ENCODE data around the gene TBC1D4.
"Not testable (repeated sequence)": the region's sequence is repeated elsewhere in the genome, so short reads cannot be mapped to it uniquely, and the experiment has no call there.

TBC1D4 gene

GRCh38 chr13:75324413-75324940 is 157.5 kb downstream of the TBC1D4 start:
- DNase-seq (ENCODE audit: low read depth): no peak

DNA sequence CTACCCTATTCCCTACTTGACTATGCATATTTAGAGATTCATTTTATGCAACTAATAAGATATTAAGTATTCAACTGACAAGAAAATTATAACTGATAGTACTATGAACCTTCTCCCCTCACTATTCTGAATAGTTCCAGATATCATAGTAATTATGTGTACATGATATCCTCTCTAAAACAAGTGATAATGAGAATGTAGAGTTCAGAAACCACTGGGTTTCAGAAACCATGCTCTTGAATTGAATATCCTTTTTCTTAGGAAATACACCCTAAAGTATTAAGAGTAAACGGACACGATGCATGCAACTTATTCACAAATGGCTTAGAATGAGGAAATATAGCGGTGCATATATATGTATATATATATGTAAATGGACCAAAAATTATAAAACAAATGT is 160.9 kb downstream of the TBC1D4 start:
- DNase-seq (ENCODE audit: low read depth): no peak

DNA sequence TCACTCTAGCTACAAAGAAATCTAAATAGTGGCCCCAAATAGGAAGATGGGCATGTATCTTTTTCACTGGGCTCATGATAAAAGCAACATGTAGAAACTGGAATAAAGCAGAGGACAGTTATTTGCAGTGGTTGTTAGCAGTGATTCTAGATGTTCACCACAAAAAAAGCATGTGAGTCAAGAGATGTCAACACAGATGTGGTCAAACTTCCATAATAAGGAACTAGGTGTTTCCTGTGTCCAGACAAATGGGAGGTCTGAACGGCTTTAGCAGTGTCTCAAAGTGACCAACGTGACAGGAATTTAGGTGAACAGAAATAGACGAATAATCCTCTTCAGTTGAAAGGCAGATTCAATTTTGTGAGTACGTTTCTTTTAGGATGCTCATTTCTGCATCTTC is 162.7 kb downstream of the TBC1D4 start:
- no peak for DNase-seq (ENCODE audit: low read depth)

DNA sequence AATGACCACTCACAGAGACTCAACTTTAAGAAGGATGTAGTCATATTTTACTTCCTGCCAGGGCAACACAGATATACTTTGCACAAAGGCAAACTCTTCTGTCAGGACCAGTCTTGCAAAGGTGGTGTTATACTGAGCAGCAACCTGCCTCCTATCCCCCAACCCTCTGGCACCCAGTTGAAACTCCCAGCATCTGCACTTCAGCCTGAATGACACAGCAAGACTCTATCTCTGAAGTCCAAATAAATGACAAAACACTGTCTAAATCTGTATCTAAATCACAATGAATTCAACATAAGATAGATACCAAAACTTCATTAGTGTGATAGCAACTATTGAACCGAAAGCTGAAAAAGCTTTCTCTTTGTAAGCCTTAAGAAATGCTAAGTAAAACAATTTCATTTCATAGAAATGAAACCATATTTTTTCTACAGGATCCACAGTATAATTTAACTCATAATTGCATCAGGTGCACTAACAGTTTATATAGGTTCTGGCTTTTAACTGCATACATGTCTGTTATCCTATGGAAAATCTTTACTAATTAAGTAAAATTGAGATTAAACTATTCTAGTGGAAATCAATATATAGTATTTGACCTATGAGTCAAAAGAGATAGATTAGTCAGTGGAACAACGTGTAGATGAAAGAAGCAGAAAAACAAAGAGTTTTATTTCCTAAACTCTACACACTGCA is 163.7 kb downstream of the TBC1D4 start:
- no peak for DNase-seq (ENCODE audit: low read depth)

DNA sequence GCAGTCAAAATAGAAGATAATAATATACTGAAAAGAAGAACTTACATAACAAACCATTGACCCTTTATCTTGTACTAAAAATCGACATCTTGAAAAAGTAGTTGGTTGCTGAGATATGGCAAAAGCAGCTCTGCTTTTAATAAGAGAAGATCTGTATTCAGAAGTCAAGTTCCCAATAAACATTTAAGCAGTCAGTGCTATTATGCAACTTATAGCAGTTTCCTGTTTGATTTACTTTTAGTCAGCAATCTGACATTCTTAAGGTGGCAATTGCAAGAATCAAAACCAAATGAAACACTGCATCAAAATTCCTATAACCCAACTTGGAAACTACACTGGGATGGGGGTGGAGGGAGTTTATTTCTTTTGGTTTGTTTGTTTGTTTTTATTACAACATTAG is 165.5 kb downstream of the TBC1D4 start:
- DNase-seq (ENCODE audit: low read depth): no peak

- no peak for DNase-seq (ENCODE audit: low read depth)
Measured at GRCh38 chr13:75312884-75313520, 169.0 kb downstream of the TBC1D4 start.

DNA sequence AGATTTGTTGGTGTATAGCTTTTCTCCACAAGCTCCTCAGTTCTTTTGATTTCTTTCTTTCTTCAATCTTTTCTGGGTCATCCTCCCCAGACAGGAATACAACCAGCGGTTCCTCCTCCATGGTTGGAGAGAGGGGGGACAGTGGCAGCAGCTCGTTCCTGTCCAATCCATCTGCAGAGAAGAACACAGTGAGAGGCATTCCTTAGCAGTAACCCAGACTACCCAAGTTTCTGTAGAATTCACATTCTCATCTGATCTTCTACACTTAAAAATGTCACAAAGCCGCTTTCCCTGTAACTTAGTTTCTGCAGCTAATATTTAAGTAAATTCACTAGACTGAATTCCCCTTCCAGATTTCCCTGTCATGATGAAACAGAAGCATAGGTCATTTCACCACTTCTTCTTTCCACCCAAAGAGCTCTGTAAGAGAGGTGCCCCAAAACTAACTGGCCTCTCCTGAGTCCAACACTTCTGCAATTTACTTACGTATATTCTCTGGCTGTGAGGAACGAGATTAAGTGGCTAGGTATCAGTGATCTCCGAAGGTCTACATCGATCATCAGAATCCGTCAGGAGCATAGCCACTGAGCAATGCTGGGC is 171.9 kb downstream of the TBC1D4 start:
- no peak for DNase-seq (ENCODE audit: low read depth)

- DNase-seq (ENCODE audit: low read depth): no peak
Measured at GRCh38 chr13:75308222-75308621, 173.7 kb downstream of the TBC1D4 start.

DNA sequence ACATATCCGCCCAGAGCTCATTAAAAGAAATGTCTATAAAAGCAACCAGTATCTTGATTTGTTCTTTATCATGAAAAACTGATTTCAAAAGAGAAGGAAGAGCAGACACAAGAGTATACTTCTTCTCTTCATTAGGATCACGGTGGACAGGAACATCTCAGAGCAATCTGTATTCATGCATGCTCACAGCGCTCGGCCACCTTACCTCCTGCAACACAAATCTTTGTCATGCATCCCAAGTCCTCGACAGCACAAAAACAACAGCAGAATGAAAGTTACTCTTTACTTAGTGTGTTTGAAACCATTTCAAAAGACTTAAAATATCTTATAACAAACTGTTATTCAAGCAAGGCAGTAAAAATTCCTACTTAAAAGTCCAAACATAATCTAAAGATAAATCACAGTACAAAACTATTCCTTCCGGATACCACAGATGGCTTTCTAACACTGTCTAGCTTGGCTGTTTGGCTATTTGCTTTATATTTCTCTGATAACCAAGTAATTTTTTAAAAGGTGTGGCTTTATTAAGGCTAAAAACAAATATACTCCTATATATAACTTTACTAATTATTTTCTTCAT is 174.5 kb downstream of the TBC1D4 start:
- DNase-seq (ENCODE audit: low read depth): no peak

DNA sequence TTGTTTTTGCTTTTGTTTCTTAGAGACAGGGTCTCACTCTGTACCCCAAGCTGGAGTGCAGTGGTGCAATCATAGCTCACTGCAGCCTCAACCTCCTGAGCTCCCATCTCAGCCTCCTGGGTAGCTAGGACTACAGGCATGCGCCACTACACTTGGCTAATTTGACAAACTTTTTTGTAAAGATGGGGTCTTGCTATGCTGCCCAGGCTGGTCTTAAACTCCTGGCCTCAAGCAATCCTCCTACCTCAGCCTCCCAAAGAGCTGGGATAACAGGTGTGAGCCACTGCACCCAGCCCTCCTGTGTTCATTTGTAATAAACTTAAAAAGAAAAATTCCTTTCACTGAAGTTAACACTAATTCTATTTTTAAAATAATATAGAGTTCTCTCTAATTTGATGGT is 175.0 kb downstream of the TBC1D4 start:
- not testable (repeated sequence) for DNase-seq (ENCODE audit: low read depth)

GRCh38 chr13:75305059-75305458 is 176.9 kb downstream of the TBC1D4 start:
- DNase-seq (ENCODE audit: low read depth): no peak

- no peak for DNase-seq (ENCODE audit: low read depth)
Measured at GRCh38 chr13:75303263-75303662, 178.7 kb downstream of the TBC1D4 start.

DNA sequence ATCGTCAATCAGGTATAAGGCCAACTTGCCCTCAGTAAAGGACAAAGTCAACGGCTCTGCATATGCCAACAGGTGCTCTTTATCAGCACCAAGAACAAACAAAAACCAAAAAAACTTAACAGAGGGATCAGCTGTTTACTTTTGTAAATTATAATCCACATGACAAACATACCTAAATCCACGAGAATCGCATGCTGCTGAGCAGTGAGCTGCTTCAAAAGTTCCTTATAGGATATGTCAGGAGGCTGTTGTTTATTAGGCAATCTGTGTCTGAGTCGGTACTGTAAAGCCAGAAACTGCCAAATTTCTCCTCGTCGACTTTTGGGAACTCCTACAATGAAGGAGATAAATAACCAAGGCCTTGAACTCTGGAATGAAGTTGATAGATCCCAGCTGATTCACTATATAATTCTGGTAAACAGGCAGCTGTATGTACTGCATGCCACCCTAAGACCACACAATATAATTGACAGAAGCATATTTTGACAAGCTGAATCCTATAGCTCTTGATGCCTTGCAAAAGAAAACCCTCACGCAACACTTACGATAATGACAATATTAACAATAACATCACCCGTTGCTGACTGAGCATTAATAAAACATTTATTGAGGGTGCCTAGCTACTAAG is 179.8 kb downstream of the TBC1D4 start:
- no peak for DNase-seq (ENCODE audit: low read depth)

DNA sequence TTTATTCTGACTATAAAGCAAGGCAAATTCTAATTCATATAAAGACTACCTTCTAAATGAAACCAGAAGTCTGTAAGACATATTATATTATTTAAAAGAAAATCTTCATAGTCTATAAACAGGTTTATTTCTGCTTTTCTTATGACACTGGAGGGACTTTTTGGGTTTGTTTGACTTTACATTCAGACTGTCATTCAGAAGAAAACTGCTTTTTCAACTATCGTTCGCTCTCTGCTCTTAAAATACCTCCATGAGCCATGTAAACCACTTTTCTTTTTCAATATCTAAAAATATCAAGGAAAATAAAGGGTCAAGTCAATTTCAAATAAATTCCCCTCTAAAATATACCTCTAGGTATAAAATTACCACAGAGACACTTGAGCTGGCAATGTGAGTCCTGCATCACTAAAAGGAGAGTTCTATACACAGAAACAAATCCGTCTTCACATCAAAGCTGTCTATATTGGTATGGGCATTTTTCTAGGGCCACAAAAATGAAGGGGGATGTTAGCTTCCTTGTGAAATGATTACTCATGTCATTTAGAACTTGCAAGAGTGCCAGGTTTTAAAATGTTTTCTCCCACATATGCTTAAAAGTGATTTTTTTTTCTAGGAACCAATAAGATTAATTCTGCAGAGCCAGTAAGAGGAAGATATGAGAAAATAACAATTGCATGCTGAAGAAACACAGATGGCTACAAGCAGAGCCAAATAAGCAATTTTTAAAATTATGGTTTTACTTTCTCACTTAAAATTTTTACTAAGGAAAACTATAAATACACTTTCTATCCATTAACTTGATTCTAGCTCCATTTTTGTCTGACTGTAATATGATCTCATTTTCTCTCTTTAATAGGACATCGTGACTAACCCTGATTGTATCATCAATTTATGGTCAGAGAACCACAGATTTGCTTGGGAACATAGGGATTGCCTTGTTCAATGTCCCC is 181.8 kb downstream of the TBC1D4 start:
- no peak for DNase-seq (ENCODE audit: low read depth)

DNA sequence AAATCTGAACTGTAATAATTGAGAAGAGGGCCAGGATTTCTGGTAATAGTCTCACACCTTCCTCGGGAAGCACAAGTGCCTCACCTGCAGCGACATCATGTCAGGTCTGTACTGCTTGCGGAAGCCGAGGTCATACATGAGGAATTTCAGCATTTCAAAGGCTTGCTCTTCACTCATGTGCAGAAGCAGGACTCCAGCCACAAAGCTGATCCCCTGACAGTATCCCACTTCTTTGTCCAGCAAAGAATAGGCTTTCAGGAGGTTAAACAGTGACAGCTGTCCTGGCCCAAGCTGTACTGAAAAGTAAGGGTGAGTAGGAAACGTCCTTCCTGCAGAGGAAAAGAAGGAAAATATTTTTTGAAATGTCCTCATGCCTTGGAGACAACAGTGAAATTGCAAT is 182.7 kb downstream of the TBC1D4 start:
- no peak for DNase-seq (ENCODE audit: low read depth)

GRCh38 chr13:75296641-75297040 is 185.3 kb downstream of the TBC1D4 start:
- no peak for DNase-seq (ENCODE audit: low read depth)

DNA sequence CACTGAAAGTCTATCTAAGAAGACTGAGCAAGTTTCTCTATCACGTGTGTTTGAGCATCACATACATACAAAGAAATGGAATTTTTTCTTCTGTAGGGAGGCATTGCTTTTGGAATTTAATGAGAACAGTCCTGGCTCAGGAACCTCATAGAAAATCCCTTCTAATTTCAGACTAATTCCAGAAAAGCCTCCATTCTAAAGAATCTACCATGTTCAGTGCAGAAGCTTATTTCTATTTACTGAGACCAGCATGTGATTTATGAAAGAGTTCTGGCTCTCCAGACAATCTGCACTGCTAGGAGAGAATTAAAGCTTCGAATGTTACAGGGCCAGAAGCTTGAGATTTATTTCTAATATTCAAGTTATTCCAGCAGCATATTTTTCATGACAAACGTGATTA is 186.8 kb downstream of the TBC1D4 start:
- DNase-seq (ENCODE audit: low read depth): no peak

DNA sequence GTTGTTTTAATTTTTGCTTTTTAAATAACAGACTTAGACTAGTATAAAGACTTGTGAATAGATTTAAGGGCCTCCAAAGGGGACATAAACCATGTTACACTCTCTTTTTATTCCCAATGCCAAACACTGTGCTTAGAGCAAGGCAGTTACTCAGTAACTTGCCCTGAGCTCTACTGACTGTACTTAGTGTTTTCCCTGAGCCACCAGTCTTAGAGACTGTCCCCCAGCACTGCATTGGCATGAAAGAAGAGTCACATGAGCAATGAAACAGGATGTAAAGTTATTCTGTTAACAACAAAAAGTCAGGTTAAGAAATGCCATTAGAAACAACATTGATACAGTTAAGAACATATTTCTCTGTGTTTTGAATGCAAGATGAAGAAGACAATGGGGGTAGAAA is 187.9 kb downstream of the TBC1D4 start:
- no peak for DNase-seq (ENCODE audit: low read depth)

DNA sequence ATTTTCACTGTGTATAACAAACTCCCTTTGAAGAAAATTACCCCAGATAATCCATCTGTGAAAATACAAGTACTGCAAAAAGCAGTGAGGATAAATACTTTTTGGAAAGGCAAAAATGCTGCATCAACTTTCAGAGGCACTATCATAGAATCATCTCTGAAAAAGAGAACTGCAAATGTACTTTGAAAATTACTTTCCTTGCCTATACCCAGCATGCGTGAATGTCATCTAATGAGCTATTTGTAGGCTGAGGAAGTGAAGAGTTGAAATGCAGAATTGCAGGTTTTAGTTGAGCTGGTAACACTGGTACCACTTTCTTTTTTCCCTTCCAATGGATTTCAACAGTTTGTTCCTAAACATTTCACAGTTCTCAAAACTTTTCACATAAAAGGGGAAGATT is 196.7 kb downstream of the TBC1D4 start:
- no peak for DNase-seq (ENCODE audit: low read depth)

- DNase-seq (ENCODE audit: low read depth): no peak
Measured at GRCh38 chr13:75279834-75280369, 202.1 kb downstream of the TBC1D4 start.

- not testable (repeated sequence) for DNase-seq (ENCODE audit: low read depth)
Measured at GRCh38 chr13:75273695-75274094, 208.3 kb downstream of the TBC1D4 start.

Measured in stimulated activated CD8-positive, alpha-beta memory T cell treated with anti-CD3 and anti-CD28 coated beads, Interleukin-15, amount 100 ng/mL, for 1 hour (primary cell).